ENCODE results near the gene AKT3.

DNA sequence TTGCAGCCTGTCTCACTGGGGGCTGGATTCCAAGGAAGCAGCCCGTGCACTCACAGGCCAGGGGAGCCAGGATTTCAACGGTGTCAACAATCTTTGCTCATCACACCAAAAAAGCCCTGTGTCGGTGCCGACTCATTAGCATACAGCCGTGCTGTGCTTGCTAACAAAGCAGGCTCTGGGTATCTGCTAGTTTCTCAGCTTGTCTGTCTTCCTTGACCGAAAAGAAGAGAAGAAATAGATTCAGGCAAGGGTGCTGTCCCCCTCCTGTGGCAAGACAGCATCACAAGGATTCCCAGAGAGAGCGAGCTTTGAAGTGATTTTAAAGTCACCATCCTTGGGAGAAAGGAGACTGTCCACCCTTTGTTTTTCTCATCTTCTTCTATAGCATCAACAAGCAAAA lies 379.5 kb downstream of the AKT3 start:
- TF ChIP-seq EZH2phosphoT487 (IDR thresholded peaks at IDR 0.05; ENCODE audit: borderline replicate concordance, low read length): no peak
- TF ChIP-seq, protein P1, sequence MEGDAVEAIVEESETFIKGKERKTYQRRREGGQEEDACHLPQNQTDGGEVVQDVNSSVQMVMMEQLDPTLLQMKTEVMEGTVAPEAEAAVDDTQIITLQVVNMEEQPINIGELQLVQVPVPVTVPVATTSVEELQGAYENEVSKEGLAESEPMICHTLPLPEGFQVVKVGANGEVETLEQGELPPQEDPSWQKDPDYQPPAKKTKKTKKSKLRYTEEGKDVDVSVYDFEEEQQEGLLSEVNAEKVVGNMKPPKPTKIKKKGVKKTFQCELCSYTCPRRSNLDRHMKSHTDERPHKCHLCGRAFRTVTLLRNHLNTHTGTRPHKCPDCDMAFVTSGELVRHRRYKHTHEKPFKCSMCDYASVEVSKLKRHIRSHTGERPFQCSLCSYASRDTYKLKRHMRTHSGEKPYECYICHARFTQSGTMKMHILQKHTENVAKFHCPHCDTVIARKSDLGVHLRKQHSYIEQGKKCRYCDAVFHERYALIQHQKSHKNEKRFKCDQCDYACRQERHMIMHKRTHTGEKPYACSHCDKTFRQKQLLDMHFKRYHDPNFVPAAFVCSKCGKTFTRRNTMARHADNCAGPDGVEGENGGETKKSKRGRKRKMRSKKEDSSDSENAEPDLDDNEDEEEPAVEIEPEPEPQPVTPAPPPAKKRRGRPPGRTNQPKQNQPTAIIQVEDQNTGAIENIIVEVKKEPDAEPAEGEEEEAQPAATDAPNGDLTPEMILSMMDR (IDR thresholded peaks at IDR 0.05; ENCODE audit: low read depth, low read length, poor library complexity, severe bottlenecking): no peak
